Type B pancreatic cell (in vitro differentiated cells): ENCODE results near the gene NUDT14. TPM values are rescaled to one million over a fixed set of nuclear protein-coding genes. Genes with fewer than 3 reads are reported as not detected.

Source experiments
- DNase-seq: peaks from one replicate; pipeline ENCODE4 v3.0.0; 2021; ENCODE audit warnings: mixed read lengths; ENCODE audit not compliant: unreplicated experiment; ENCODE audit errors: extremely low spot score
- H3K27ac Mint-ChIP-seq: 2 replicates; pipeline ENCODE4 v1.8.0; 2021; ENCODE audit warnings: mild to moderate bottlenecking, mixed read lengths
- H3K27me3 Mint-ChIP-seq: 2 replicates; pipeline ENCODE4 v1.8.0; 2021; ENCODE audit warnings: mixed read lengths
- H3K36me3 Mint-ChIP-seq: 2 replicates; pipeline ENCODE4 v1.8.0; 2021; ENCODE audit warnings: mixed read lengths
- H3K4me1 Mint-ChIP-seq: one replicate; pipeline ENCODE4 v1.8.0; 2021; ENCODE audit warnings: mixed read lengths; ENCODE audit not compliant: unreplicated experiment
- H3K4me3 Mint-ChIP-seq: 2 replicates; pipeline ENCODE4 v1.8.0; 2021; ENCODE audit warnings: mild to moderate bottlenecking, mixed read lengths
- H3K9me3 Mint-ChIP-seq: 2 replicates; pipeline ENCODE4 v1.8.0; 2021; ENCODE audit warnings: mixed read lengths
- total RNA-seq: library from RNA; stranded (reverse); gene quantifications from 2 replicates; pipeline ENCODE4 v1.2.1, GENCODE V29; 2021; ENCODE audit warnings: low replicate concordance
- TF ChIP-seq, protein P1 (sequence below): fragments of 200-600 bp; sonication (generic); conservative IDR thresholded peaks from 2 replicates; pipeline ENCODE4 v1.5.0; 2021; ENCODE audit warnings: antibody characterized with exemption, mild to moderate bottlenecking

The NUDT14 gene
- total RNA-seq, 1 donor from 2014 or later = 33.3 TPM

DNA sequence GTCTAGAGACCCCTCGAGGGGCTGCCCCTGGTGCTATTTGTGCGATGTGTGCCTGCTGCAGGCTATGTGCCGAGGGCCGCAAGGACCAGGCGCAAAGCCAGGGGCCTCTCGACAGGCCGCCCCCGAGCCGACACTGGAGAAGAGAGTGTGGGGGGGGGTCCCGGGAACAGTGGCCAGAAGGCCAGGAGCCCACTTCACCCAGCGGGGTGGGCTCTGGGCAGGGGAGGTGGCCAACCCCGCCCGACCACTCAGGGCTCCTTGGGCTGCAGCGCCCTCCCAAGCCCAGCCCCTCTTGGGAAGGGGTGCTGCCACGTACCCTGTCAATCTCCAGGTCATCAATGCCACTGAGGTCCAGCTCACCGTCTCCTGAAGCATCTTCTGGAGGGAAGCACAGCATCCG, 38.6 kb upstream of the NUDT14 start:
- Mint-ChIP-seq H3K4me3 (no peak overlapping the region), H3K4me1 (peaks cover 9% of the 10 kb centered on the region), H3K27ac (no peak overlapping the region), H3K27me3 (no peaks in the 10 kb centered on the region), H3K36me3 (peaks cover 16% of the 10 kb centered on the region), H3K9me3 (no peaks in the 10 kb centered on the region)
- no peak for DNase-seq
- TF ChIP-seq, protein P1, sequence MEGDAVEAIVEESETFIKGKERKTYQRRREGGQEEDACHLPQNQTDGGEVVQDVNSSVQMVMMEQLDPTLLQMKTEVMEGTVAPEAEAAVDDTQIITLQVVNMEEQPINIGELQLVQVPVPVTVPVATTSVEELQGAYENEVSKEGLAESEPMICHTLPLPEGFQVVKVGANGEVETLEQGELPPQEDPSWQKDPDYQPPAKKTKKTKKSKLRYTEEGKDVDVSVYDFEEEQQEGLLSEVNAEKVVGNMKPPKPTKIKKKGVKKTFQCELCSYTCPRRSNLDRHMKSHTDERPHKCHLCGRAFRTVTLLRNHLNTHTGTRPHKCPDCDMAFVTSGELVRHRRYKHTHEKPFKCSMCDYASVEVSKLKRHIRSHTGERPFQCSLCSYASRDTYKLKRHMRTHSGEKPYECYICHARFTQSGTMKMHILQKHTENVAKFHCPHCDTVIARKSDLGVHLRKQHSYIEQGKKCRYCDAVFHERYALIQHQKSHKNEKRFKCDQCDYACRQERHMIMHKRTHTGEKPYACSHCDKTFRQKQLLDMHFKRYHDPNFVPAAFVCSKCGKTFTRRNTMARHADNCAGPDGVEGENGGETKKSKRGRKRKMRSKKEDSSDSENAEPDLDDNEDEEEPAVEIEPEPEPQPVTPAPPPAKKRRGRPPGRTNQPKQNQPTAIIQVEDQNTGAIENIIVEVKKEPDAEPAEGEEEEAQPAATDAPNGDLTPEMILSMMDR = no peak

DNA sequence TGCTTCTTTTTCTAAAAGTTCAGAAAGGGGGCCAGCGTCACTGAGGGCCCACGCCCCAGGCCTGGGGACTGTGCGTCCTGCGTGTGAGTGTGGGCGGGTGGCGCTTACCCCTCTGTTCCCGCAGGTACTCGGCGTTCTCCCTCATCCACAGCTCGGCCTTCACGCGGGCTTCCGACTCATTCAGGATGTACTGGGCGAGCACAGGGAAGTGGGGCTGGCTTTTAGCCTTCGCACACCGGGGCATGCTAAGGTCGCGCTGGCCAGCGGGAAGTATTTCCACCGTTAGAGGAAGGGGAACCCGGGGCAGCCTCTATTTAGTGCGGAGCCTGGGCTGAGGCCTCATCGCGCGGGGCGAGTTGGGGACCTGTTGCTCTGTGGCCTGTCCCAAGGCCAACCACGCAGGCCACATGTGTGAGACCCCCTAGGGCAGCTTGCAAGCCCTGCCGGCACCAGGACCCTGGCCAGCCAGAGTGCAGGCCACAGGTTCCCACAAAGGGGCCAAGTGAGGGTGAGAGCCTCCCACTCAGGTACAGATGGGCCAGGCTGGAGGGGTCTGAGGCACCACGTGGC, 38.0 kb upstream of the NUDT14 start:
- peaks cover 16% of the 10 kb centered on the region for H3K36me3 Mint-ChIP-seq
- H3K9me3 Mint-ChIP-seq = no peaks in the 10 kb centered on the region
- H3K27ac Mint-ChIP-seq = no peak overlapping the region
- no peak overlapping the region for H3K4me3 Mint-ChIP-seq
- H3K4me1 Mint-ChIP-seq = peaks cover 9% of the 10 kb centered on the region
- H3K27me3 Mint-ChIP-seq = no peaks in the 10 kb centered on the region
- DNase-seq = no peak
- TF ChIP-seq, protein P1 = no peak

DNA sequence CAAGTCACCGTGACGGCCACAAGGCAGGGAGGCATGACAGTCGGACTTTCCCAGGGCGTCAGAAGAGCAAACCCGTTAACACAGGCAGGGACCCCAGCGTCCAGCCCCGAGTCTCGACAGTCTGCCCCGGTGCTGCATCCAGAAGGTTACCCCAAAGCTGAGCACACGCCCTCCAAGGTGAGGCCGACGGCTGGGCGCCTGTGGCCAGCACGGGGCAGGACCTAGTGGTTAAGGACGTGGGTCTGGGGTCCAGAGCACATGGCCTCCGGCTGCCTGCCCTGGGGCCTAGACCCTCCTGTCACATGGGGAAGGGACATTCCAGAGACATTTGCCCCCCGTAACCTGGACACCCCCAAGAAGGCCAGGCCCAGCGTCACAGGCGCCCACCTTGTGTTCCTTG, 37.5 kb upstream of the NUDT14 start:
- H3K27ac Mint-ChIP-seq = no peak overlapping the region
- no peaks in the 10 kb centered on the region for H3K27me3 Mint-ChIP-seq
- H3K9me3 Mint-ChIP-seq = no peaks in the 10 kb centered on the region
- no peak overlapping the region for H3K4me3 Mint-ChIP-seq
- TF ChIP-seq, protein P1 = no peak
- peaks cover 6% of the 10 kb centered on the region for H3K4me1 Mint-ChIP-seq
- H3K36me3 Mint-ChIP-seq = peaks cover 16% of the 10 kb centered on the region
- DNase-seq = no peak

DNA sequence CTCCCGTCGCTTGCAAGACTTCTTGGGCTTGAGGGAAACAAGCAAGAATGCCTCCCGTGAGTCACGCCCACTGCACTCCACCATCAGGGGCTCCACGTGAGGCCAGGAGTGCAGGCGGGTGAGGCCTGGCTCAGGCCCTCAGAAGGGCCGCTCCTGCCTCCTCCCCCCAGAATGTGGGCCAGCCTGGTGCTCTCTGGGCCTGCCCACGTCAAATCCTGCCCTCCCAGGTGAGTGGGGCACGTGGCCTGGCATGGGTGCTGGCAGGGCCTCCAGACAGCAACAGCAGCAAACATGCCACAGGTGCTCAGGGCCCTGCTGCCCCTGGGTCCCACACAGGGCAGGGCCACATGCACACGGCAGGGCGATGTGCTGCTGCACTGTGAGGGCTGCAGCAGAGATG, 36.7 kb upstream of the NUDT14 start:
- H3K27me3 Mint-ChIP-seq = no peaks in the 10 kb centered on the region
- H3K9me3 Mint-ChIP-seq = no peaks in the 10 kb centered on the region
- TF ChIP-seq, protein P1 = no peak
- no peak overlapping the region for H3K4me3 Mint-ChIP-seq
- H3K27ac Mint-ChIP-seq = no peak overlapping the region
- peaks cover 11% of the 10 kb centered on the region for H3K36me3 Mint-ChIP-seq
- no peaks in the 10 kb centered on the region for H3K4me1 Mint-ChIP-seq
- DNase-seq = no peak

DNA sequence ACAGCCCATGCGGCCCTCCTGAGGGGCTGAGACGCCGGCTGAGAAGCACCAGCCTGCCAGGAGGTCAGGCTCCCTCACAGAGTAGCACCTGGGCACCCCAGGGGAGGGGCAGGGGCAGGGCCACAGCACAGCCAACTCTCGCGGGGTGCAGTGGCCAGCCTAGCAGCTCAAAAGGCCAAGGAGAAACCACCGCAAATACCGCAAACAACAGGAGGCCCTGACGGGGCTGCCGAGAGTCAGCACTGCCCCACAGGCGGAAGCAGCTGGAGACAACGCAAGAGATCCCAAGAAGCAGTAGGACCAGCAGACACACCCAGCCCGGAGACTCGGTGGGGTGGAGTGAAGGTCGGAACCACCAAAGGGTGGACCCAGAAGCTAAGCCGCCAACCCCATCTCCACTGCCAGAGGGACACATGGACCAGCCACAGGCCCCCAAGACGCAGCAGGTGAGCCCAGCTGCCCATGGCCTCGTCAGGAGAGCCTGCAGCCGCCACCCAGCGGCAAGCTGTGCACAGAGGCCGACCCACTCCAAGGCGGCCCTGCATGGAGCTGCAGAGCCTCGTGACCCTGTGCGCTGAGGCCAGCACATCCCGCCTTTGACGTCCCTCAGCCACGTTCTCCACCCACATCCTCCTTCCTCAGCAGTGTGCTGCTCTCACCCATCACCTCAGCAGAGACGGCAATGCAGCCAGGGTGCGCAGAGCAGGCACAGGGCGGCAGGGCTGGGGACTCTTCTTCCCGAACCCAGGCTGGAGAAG, 35.6 kb upstream of the NUDT14 start:
- no peaks in the 10 kb centered on the region for H3K4me1 Mint-ChIP-seq
- H3K36me3 Mint-ChIP-seq = peaks cover 4% of the 10 kb centered on the region
- TF ChIP-seq, protein P1 = no peak
- H3K27me3 Mint-ChIP-seq = no peaks in the 10 kb centered on the region
- DNase-seq = no peak
- no peak overlapping the region for H3K27ac Mint-ChIP-seq
- H3K4me3 Mint-ChIP-seq = no peak overlapping the region
- no peaks in the 10 kb centered on the region for H3K9me3 Mint-ChIP-seq
